Measurements from ENCODE around the gene MMP25. TPM values are rescaled to one million over a fixed set of nuclear protein-coding genes. Genes with fewer than 3 reads are reported as not detected.

Gene MMP25
- total and polyA plus RNA-seq, 9 of the 15 experiments (the other 6 are each of a cell fraction or from before 2014, with no cell fraction given), result 0.03 to 0.04 TPM; not detected in 7

DNA sequence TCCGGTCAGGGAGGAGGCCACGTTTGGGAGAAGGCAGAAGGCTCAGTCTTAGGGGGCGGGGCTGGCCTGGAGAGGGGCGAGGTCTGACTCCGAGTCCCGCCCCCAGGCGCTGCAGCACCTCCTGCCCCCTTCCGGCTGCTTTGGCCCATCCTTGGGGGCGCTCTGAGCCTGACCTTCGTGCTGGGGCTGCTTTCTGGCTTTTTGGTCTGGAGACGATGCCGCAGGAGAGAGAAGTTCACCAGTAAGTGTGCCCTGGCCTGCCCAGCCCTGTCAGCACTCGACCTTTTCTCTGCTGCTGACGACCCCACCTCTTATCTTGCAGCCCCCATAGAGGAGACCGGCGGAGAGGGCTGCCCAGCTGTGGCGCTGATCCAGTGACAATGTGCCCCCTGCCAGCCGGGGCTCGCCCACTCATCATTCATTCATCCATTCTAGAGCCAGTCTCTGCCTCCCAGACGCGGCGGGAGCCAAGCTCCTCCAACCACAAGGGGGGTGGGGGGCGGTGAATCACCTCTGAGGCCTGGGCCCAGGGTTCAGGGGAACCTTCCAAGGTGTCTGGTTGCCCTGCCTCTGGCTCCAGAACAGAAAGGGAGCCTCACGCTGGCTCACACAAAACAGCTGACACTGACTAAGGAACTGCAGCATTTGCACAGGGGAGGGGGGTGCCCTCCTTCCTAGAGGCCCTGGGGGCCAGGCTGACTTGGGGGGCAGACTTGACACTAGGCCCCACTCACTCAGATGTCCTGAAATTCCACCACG lies 24.7 kb upstream of the MMP25 start (continued):
- TF ChIP-seq ZNF644 (tag; IDR thresholded peaks at IDR 0.05; ENCODE audit: low read depth) (no peak), CCNT2 (IDR thresholded peaks at IDR 0.05; ENCODE audit: borderline replicate concordance, extremely low read depth, insufficient read length, low read depth, low read length) (peak; percentile 35), ZNF282 (CRISPR knock-in tag; IDR thresholded peaks at IDR 0.05) (no peak), PRPF4 (IDR thresholded peaks at IDR 0.05; ENCODE audit: insufficient read depth, low read depth, low read length, poor library complexity, severe bottlenecking) (no peak), JUN (IDR thresholded peaks at IDR 0.05; ENCODE audit: borderline replicate concordance, low read depth, low read length) (peak; percentile 31; the same call in 1 of the 2 replicates), JUN (CRISPR knock-in tag; IDR thresholded peaks at IDR 0.05; ENCODE audit: borderline replicate concordance) (0 out of 2 replicates have a peak, but pooled peaks have one; percentile 44), KDM2B (CRISPR knock-in tag; IDR thresholded peaks at IDR 0.05) (no peak), HNRNPLL (IDR thresholded peaks at IDR 0.05; ENCODE audit: low read depth, low read length, poor library complexity, severe bottlenecking) (no peak)
- TF ChIP-seq, protein P1, sequence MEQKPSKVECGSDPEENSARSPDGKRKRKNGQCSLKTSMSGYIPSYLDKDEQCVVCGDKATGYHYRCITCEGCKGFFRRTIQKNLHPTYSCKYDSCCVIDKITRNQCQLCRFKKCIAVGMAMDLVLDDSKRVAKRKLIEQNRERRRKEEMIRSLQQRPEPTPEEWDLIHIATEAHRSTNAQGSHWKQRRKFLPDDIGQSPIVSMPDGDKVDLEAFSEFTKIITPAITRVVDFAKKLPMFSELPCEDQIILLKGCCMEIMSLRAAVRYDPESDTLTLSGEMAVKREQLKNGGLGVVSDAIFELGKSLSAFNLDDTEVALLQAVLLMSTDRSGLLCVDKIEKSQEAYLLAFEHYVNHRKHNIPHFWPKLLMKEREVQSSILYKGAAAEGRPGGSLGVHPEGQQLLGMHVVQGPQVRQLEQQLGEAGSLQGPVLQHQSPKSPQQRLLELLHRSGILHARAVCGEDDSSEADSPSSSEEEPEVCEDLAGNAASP (IDR thresholded peaks at IDR 0.05), result no peak
- TF ChIP-seq, protein P2, sequence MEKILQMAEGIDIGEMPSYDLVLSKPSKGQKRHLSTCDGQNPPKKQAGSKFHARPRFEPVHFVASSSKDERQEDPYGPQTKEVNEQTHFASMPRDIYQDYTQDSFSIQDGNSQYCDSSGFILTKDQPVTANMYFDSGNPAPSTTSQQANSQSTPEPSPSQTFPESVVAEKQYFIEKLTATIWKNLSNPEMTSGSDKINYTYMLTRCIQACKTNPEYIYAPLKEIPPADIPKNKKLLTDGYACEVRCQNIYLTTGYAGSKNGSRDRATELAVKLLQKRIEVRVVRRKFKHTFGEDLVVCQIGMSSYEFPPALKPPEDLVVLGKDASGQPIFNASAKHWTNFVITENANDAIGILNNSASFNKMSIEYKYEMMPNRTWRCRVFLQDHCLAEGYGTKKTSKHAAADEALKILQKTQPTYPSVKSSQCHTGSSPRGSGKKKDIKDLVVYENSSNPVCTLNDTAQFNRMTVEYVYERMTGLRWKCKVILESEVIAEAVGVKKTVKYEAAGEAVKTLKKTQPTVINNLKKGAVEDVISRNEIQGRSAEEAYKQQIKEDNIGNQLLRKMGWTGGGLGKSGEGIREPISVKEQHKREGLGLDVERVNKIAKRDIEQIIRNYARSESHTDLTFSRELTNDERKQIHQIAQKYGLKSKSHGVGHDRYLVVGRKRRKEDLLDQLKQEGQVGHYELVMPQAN (IDR thresholded peaks at IDR 0.05; ENCODE audit: borderline replicate concordance), result 0 out of 2 replicates have a peak, but pooled peaks have one; percentile 4
- TF ChIP-seq, protein P3, sequence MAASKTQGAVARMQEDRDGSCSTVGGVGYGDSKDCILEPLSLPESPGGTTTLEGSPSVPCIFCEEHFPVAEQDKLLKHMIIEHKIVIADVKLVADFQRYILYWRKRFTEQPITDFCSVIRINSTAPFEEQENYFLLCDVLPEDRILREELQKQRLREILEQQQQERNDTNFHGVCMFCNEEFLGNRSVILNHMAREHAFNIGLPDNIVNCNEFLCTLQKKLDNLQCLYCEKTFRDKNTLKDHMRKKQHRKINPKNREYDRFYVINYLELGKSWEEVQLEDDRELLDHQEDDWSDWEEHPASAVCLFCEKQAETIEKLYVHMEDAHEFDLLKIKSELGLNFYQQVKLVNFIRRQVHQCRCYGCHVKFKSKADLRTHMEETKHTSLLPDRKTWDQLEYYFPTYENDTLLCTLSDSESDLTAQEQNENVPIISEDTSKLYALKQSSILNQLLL (CRISPR knock-in tag; IDR thresholded peaks at IDR 0.05; ENCODE audit: borderline replicate concordance), result no peak
- TF ChIP-seq, protein P4, sequence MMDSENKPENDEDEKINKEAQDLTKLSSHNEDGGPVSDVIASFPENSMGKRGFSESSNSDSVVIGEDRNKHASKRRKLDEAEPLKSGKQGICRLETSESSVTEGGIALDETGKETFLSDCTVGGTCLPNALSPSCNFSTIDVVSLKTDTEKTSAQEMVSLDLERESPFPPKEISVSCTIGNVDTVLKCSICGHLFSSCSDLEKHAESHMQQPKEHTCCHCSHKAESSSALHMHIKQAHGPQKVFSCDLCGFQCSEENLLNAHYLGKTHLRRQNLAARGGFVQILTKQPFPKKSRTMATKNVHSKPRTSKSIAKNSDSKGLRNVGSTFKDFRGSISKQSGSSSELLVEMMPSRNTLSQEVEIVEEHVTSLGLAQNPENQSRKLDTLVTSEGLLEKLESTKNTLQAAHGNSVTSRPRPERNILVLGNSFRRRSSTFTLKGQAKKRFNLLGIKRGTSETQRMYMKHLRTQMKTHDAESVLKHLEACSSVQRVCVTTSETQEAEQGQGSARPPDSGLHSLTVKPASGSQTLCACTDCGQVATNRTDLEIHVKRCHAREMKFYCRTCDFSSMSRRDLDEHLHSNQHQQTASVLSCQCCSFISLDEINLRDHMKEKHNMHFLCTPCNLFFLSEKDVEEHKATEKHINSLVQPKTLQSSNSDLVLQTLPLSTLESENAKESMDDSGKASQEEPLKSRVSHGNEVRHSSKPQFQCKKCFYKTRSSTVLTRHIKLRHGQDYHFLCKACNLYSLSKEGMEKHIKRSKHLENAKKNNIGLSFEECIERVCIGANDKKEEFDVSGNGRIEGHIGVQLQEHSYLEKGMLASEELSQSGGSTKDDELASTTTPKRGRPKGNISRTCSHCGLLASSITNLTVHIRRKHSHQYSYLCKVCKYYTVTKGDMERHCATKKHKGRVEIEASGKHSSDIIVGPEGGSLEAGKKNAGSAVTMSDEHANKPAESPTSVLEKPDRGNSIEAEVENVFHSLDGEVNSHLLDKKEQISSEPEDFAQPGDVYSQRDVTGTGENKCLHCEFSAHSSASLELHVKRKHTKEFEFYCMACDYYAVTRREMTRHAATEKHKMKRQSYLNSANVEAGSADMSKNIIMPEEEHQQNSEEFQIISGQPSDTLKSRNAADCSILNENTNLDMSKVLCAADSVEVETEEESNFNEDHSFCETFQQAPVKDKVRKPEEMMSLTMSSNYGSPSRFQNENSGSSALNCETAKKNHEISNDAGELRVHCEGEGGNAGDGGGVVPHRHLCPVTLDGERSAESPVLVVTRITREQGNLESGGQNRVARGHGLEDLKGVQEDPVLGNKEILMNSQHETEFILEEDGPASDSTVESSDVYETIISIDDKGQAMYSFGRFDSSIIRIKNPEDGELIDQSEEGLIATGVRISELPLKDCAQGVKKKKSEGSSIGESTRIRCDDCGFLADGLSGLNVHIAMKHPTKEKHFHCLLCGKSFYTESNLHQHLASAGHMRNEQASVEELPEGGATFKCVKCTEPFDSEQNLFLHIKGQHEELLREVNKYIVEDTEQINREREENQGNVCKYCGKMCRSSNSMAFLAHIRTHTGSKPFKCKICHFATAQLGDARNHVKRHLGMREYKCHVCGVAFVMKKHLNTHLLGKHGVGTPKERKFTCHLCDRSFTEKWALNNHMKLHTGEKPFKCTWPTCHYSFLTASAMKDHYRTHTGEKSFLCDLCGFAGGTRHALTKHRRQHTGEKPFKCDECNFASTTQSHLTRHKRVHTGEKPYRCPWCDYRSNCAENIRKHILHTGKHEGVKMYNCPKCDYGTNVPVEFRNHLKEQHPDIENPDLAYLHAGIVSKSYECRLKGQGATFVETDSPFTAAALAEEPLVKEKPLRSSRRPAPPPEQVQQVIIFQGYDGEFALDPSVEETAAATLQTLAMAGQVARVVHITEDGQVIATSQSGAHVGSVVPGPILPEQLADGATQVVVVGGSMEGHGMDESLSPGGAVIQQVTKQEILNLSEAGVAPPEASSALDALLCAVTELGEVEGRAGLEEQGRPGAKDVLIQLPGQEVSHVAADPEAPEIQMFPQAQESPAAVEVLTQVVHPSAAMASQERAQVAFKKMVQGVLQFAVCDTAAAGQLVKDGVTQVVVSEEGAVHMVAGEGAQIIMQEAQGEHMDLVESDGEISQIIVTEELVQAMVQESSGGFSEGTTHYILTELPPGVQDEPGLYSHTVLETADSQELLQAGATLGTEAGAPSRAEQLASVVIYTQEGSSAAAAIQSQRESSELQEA (IDR thresholded peaks at IDR 0.05; ENCODE audit: low read depth), result no peak

Measured in K562 (cell line).